Ishikawa (cell line): ENCODE measurements around the gene SLC47A1.

Experiments used
- CEBPB ChIP-seq: IDR thresholded peaks from 2 replicates; pipeline ENCODE4 v1.6.1; 2012
- CREB1 ChIP-seq: IDR thresholded peaks from 2 replicates; pipeline ENCODE4 v1.6.1; 2012; ENCODE audit warnings: low read depth
- EGR1 ChIP-seq: IDR thresholded peaks from 2 replicates; pipeline ENCODE4 v1.6.1; 2012
- EP300 ChIP-seq: IDR thresholded peaks from 2 replicates; pipeline ENCODE4 v1.6.1; 2012; ENCODE audit warnings: borderline replicate concordance
- FOXM1 ChIP-seq: IDR thresholded peaks from 2 replicates; pipeline ENCODE4 v1.6.1; 2012; ENCODE audit warnings: low read depth, borderline replicate concordance
- NFIC ChIP-seq: IDR thresholded peaks from 2 replicates; pipeline ENCODE4 v1.6.1; 2012
- RAD21 ChIP-seq: IDR thresholded peaks from 2 replicates; pipeline ENCODE4 v1.6.1; 2012; ENCODE audit warnings: low read depth
- TAF1 ChIP-seq: IDR thresholded peaks from 2 replicates; pipeline ENCODE4 v1.6.1; 2012; ENCODE audit warnings: low read depth, mild to moderate bottlenecking
- TCF12 ChIP-seq: IDR thresholded peaks from 2 replicates; pipeline ENCODE4 v1.6.1; 2012; ENCODE audit warnings: low read depth
- TEAD4 ChIP-seq: IDR thresholded peaks from 2 replicates; pipeline ENCODE4 v1.6.1; 2012
- YY1 ChIP-seq: IDR thresholded peaks from 2 replicates; pipeline ENCODE4 v1.6.1; 2012; ENCODE audit warnings: low read depth
- ZBTB7A ChIP-seq: IDR thresholded peaks from 2 replicates; pipeline ENCODE4 v1.6.1; 2012; ENCODE audit warnings: low read depth
- TF ChIP-seq, protein P1 (sequence below): IDR thresholded peaks from 2 replicates; pipeline ENCODE4 v1.6.1; 2012; ENCODE audit warnings: low read depth, mild to moderate bottlenecking
- TF ChIP-seq, protein P2 (sequence below): IDR thresholded peaks from 2 replicates; pipeline ENCODE4 v1.6.1; 2012
- TF ChIP-seq, protein P3 (sequence below): IDR thresholded peaks from 2 replicates; pipeline ENCODE4 v1.6.1; 2012

SLC47A1 gene

DNA sequence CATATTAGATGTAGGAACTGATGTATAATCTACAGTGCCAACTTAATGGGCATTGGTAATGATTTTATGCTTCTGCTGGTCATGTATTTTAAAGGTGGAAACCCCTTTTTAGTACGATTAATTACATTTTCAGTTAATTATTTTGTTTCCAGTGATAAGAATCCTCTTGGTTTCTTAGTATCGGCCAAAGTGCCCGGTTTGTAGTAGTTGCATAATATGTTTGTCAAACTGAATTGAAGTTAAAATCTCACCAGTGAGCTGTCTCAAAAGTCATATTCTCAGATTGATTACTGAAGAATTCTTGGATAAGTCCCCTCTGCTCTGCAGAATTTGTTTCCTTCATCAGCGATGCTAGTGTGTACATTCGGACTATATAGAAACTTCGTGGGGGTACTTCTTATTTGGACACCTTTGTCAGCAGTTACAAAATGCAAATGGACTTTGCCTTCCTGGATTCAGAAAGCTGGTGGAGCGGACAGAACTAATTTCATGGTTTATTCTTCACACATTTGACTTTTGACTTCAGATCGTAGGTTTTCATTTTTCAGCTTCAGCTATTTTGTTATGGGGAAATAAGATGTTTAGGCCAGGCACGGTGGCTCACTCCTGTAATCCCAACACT lies 28.2 kb downstream of the SLC47A1 start:
- TF ChIP-seq CREB1: no peak
- TF ChIP-seq, protein P1, sequence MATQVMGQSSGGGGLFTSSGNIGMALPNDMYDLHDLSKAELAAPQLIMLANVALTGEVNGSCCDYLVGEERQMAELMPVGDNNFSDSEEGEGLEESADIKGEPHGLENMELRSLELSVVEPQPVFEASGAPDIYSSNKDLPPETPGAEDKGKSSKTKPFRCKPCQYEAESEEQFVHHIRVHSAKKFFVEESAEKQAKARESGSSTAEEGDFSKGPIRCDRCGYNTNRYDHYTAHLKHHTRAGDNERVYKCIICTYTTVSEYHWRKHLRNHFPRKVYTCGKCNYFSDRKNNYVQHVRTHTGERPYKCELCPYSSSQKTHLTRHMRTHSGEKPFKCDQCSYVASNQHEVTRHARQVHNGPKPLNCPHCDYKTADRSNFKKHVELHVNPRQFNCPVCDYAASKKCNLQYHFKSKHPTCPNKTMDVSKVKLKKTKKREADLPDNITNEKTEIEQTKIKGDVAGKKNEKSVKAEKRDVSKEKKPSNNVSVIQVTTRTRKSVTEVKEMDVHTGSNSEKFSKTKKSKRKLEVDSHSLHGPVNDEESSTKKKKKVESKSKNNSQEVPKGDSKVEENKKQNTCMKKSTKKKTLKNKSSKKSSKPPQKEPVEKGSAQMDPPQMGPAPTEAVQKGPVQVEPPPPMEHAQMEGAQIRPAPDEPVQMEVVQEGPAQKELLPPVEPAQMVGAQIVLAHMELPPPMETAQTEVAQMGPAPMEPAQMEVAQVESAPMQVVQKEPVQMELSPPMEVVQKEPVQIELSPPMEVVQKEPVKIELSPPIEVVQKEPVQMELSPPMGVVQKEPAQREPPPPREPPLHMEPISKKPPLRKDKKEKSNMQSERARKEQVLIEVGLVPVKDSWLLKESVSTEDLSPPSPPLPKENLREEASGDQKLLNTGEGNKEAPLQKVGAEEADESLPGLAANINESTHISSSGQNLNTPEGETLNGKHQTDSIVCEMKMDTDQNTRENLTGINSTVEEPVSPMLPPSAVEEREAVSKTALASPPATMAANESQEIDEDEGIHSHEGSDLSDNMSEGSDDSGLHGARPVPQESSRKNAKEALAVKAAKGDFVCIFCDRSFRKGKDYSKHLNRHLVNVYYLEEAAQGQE: no peak
- TF ChIP-seq YY1: no peak
- TF ChIP-seq EP300: no peak
- TF ChIP-seq, protein P2, sequence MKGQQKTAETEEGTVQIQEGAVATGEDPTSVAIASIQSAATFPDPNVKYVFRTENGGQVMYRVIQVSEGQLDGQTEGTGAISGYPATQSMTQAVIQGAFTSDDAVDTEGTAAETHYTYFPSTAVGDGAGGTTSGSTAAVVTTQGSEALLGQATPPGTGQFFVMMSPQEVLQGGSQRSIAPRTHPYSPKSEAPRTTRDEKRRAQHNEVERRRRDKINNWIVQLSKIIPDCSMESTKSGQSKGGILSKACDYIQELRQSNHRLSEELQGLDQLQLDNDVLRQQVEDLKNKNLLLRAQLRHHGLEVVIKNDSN: no peak
- no peak for TF ChIP-seq RAD21
- TF ChIP-seq, protein P3, sequence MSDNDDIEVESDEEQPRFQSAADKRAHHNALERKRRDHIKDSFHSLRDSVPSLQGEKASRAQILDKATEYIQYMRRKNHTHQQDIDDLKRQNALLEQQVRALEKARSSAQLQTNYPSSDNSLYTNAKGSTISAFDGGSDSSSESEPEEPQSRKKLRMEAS: no peak
- no peak for TF ChIP-seq CEBPB
- TF ChIP-seq TCF12: no peak
- TF ChIP-seq FOXM1: no peak
- TF ChIP-seq TAF1: no peak
- no peak for TF ChIP-seq ZBTB7A
- TF ChIP-seq EGR1: no peak
- no peak for TF ChIP-seq NFIC
- TF ChIP-seq TEAD4: no peak

DNA sequence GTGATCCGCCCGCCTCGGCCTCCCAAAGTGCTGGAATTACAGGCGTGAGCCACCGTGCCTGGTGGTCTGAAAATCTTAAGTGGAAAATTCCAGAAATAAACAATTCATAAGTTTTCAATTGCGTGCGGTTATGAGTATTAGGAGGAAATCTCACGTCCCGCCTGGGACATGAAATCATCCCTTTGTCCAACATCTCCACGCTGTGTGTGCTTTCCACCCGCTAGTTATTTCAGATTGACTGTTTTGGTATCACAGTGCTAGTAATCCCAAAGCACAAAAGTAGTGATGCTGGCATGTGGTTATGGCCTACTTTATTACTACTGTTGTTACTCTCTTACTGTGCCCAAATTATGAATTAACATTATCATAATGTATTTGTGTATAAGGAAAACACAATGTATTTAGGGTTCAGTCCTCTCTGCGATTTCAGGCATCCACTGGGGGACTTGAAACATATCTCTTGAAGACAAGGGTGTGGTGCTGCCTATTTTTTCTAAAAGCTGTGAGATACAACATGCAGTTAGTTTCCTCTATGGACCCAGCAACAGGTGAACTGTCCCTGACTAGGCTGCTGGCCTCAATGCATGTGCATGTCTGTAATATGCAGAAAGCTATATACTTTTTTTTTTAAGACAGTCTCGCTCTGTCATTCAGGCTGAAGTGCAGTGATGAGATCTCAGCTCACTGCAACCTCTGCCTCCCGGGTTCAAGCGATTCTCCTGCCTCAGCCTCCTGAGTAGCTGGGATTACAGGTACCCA lies 32.3 kb downstream of the SLC47A1 start:
- no peak for TF ChIP-seq ZBTB7A
- no peak for TF ChIP-seq TCF12
- TF ChIP-seq CEBPB: no peak
- TF ChIP-seq EGR1: no peak
- no peak for TF ChIP-seq RAD21
- no peak for TF ChIP-seq TEAD4
- no peak for TF ChIP-seq NFIC
- TF ChIP-seq, protein P3: no peak
- TF ChIP-seq, protein P2: no peak
- TF ChIP-seq EP300: no peak
- TF ChIP-seq TAF1: no peak

DNA sequence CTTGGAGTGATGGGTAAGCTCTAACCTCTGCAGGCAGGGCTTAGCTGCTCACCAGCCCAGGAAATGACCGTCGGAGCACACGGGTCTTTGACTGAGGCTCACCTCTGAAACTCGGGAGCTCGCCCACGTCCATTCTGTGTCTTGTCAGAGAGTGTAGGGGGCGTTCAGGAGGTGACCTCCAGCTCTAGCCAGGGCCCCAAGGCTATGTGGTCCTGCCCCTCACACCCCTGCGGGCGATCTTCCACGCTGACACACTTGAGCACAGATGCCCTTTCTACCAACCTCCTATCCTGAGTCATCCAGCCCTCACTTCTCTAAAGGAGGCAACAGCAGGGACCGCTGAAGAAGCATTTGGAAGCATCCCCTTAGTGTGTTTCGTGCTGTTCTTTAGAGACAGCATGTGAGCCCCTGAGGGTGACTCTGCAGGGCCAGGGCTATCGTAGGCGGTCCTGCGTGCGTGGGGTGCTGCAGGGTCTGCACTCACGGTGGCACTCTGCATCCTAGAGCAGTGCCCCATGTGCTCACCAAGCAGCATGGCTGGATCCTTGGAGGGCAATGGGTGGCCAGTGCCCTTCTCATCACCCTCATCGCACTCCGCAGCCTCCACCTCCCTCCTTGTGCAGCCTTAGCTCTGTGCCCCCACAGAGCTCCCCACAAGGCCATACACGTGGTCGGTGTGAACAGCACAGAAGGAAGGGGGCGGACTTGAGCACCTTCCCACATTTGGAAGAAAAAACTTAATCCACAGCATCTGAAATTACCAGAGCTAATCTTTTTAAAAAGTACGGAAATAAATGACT lies 33.8 kb downstream of the SLC47A1 start:
- TF ChIP-seq EGR1: no peak
- TF ChIP-seq EP300: no peak
- no peak for TF ChIP-seq ZBTB7A
- TF ChIP-seq NFIC: no peak
- no peak for TF ChIP-seq CREB1
- no peak for TF ChIP-seq TCF12

DNA sequence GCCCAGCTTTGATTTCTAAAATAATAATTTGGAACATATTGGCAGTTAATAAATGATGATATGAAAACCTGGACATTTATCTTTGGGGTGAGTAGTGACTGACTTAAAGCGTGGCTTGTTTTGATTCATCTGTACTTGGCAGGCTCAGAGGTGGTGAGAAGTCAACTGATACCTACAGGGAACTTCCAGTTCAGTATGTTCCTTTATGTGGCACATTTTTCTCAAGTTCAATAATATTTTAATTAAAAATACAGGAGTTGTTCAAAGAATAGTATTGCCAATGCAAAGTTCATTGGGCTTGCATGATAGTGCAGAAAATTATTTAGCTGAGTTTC lies 34.3 kb downstream of the SLC47A1 start:
- TF ChIP-seq CREB1: no peak
- no peak for TF ChIP-seq FOXM1
- no peak for TF ChIP-seq CEBPB
- TF ChIP-seq, protein P1: no peak

DNA sequence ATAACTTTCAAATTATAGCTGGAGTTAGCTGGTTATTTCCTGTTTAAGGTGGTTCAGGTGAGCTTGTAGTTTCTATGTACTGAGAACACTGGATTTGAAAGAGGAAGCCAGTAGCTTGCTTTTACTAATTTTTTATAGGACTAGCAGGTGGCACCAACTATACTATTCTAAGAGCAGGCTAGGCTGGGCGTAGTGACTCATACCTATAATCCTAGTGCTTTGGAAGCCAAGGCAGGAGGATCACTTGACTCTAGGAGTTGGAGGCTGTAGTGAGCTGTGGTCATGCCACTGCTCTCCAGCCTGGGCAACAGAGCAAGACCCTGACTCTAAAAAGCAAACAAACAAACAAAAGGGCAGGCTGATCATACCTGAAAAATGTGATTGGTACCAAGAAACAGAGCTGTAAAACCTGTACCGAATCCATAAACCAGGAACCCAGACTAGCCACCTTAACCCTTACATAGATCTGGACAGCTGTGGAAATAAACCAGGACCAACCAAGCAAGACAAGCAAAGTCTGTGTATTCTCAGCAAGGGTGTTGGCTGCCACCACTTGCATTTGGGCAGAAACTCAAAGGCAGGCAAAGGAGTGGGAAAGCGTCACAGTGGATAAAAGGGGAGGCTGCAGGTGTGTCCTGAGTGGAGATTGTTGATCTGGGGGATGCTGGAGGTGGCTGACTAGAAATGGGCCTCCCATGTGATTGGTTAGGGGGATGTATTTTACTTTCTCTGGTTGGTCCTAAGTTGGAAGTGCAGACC lies 36.3 kb downstream of the SLC47A1 start:
- no peak for TF ChIP-seq CEBPB
- TF ChIP-seq FOXM1: no peak
- no peak for TF ChIP-seq TEAD4
- no peak for TF ChIP-seq CREB1
- no peak for TF ChIP-seq RAD21
- TF ChIP-seq YY1: no peak
- TF ChIP-seq, protein P2: no peak
- TF ChIP-seq EP300: no peak
- TF ChIP-seq, protein P1: no peak
- no peak for TF ChIP-seq TAF1
- no peak for TF ChIP-seq TCF12
- TF ChIP-seq EGR1: no peak
- no peak for TF ChIP-seq ZBTB7A
- TF ChIP-seq, protein P3: no peak
